OCI-LY7 (cell line): ENCODE results near the gene KLF15. TPM values are rescaled to one million over a fixed set of nuclear protein-coding genes. Genes with fewer than 3 reads are reported as not detected.

Experiments used
- BruUV-seq: library from RNA; stranded (reverse); fragments of 400-500 nt; replicated peaks from 2 replicates; lab custom pipeline; 2021; lab: Mats Ljungman, UMichigan
- CTCF ChIA-PET: fragments of 300-600 bp; sonication (Branson Sonifier 250); formaldehyde crosslinking; loops from one replicate; lab custom pipeline; 2022; ENCODE audit warnings: antibody characterized with exemption; ENCODE audit not compliant: unreplicated experiment; lab: Charles Lee
- POLR2A ChIA-PET: fragments of 300-600 bp; sonication (Branson Sonifier 250); formaldehyde crosslinking; loops from one replicate; lab custom pipeline; 2022; ENCODE audit warnings: antibody characterized with exemption; lab: Charles Lee
- DNase-seq: peaks from one replicate; pipeline ENCODE4 v3.0.0-alpha.2; 2015; ENCODE audit warnings: low spot score
- H2AFZ ChIP-seq: fragments of 200-600 bp; sonication (generic), shearing (Covaris generic); 2 replicates; pipeline ENCODE4 v1.6.1; 2014; ENCODE audit warnings: mild to moderate bottlenecking, antibody characterized with exemption, low read length, moderate library complexity
- H3K27ac ChIP-seq: fragments of 200-600 bp; sonication (generic); 2 replicates; pipeline ENCODE4 v1.5.1; 2014; ENCODE audit warnings: mixed run types, low read depth, mild to moderate bottlenecking, moderate library complexity, low read length, inconsistent platforms; ENCODE audit not compliant: poor library complexity, severe bottlenecking
- H3K36me3 ChIP-seq: fragments of 200-600 bp; sonication (generic); 2 replicates; pipeline ENCODE4 v1.6.1; 2014; ENCODE audit warnings: mild to moderate bottlenecking, antibody characterized with exemption, low read length, moderate library complexity, mixed read lengths; ENCODE audit not compliant: insufficient read depth
- H3K4me1 ChIP-seq: fragments of 200-600 bp; sonication (generic); 2 replicates; pipeline ENCODE4 v1.5.1; 2014; ENCODE audit warnings: mild to moderate bottlenecking, low read length; ENCODE audit not compliant: insufficient read depth, poor library complexity, severe bottlenecking
- H3K4me2 ChIP-seq: fragments of 200-600 bp; sonication (generic); 2 replicates; pipeline ENCODE4 v1.6.1; 2014; ENCODE audit warnings: mild to moderate bottlenecking, low read length
- H3K4me3 ChIP-seq: fragments of 200-600 bp; sonication (generic); 2 replicates; pipeline ENCODE4 v1.5.1; 2014; ENCODE audit warnings: mild to moderate bottlenecking, low read depth, low read length; ENCODE audit not compliant: poor library complexity, severe bottlenecking
- H3K79me2 ChIP-seq: fragments of 200-600 bp; sonication (generic); 2 replicates; pipeline ENCODE4 v1.6.1; 2016; ENCODE audit warnings: low read depth, mild to moderate bottlenecking, low read length, moderate library complexity, mixed read lengths; ENCODE audit not compliant: insufficient read depth
- H3K9me2 ChIP-seq: fragments of 200-600 bp; sonication (generic); 2 replicates; pipeline ENCODE4 v1.6.1; 2016; ENCODE audit warnings: mild to moderate bottlenecking, low read length, mixed read lengths; ENCODE audit not compliant: insufficient read depth
- H3K9me3 ChIP-seq: fragments of 200-600 bp; sonication (generic); 2 replicates; pipeline ENCODE4 v1.6.1; 2014; ENCODE audit warnings: mild to moderate bottlenecking, mixed run types, low read length, mixed read lengths
- H4K20me1 ChIP-seq: fragments of 200-600 bp; sonication (generic); 2 replicates; pipeline ENCODE4 v1.6.1; 2014; ENCODE audit warnings: mild to moderate bottlenecking, antibody characterized with exemption, low read length, moderate library complexity, mixed read lengths; ENCODE audit not compliant: insufficient read depth
- CTCF ChIP-seq: fragments of 200-600 bp; sonication (generic); conservative IDR thresholded peaks from 2 replicates; pipeline ENCODE4 v1.5.1; 2014; ENCODE audit warnings: mild to moderate bottlenecking, antibody characterized with exemption, low read length, moderate library complexity, mixed read lengths
- EZH2phosphoT487 ChIP-seq: fragments of 200-600 bp; sonication (generic); IDR thresholded peaks from 2 replicates; pipeline ENCODE4 v1.6.1; 2018; ENCODE audit warnings: low read depth, borderline replicate concordance, mild to moderate bottlenecking, mixed run types, antibody characterized with exemption, low read length, moderate library complexity, mixed read lengths
- intact Hi-C: fragments of 100-400 bp; cut with micrococcal nuclease; formaldehyde crosslinking; loops from one replicate; pipeline ENCODE4 v1.10.0; 2022; ENCODE audit not compliant: unreplicated experiment
- total RNA-seq, 2 experiments: library from RNA; depleted of rRNA in 1 of 2; stranded (reverse); fragments of >200 nt in 1 of 2; shearing (Covaris generic) in 1 of 2; gene quantifications; 2 replicates each; pipeline ENCODE4 v1.2.3, GENCODE V29; 2014 to 2022

The KLF15 gene
- total RNA-seq, 2 experiments from 2014 or later = 12.3 to 26.4 TPM

GRCh38 chr3:126395846-126396513 lies 38.8 kb upstream of the KLF15 start:
- TF ChIP-seq CTCF (no peak), EZH2phosphoT487 (no peak)
- no peaks in the 10 kb centered on the region for H3K79me2 ChIP-seq
- CTCF ChIA-PET = interaction anchor here (0.5 kb wide), 1 partner anchor 266 kb away, joined by 9 read pairs; no protein-coding TSS in a partner anchor
- no peaks in the 10 kb centered on the region for H4K20me1 ChIP-seq
- no peak overlapping the region for H3K4me3 ChIP-seq
- no peaks in the 10 kb centered on the region for H3K36me3 ChIP-seq
- no TSS peak for BruUV-seq
- intact Hi-C loops = no loop called here
- H3K9me2 ChIP-seq = no peaks in the 10 kb centered on the region
- POLR2A ChIA-PET = interaction anchor here (0.5 to 0.6 kb wide), 2 partner anchors 191 to 312 kb away, joined by 3 to 5 read pairs; partner anchors contain the start of gene SLC41A3
- no peak overlapping the region for H2AFZ ChIP-seq
- H3K4me1 ChIP-seq = peaks cover 11% of the 10 kb centered on the region
- H3K4me2 ChIP-seq = no peak overlapping the region
- H3K27ac ChIP-seq = no peak overlapping the region
- DNase-seq = no peak
- H3K9me3 ChIP-seq = no peaks in the 10 kb centered on the region

- H3K9me3 ChIP-seq = no peaks in the 10 kb centered on the region
- no peaks in the 10 kb centered on the region for H3K9me2 ChIP-seq
- no peak for DNase-seq
- H3K4me1 ChIP-seq = peaks cover 15% of the 10 kb centered on the region
- no TSS peak for BruUV-seq
- CTCF ChIA-PET = no interaction called here
- no peaks in the 10 kb centered on the region for H3K36me3 ChIP-seq
- no peak overlapping the region for H3K4me2 ChIP-seq
- no peak overlapping the region for H2AFZ ChIP-seq
- POLR2A ChIA-PET = no interaction called here
- H3K79me2 ChIP-seq = no peaks in the 10 kb centered on the region
- H4K20me1 ChIP-seq = no peaks in the 10 kb centered on the region
- no peak for TF ChIP-seq EZH2phosphoT487
- TF ChIP-seq CTCF = no peak
- no peak overlapping the region for H3K27ac ChIP-seq
- intact Hi-C loops = no loop called here
- H3K4me3 ChIP-seq = no peak overlapping the region
Observed at GRCh38 chr3:126394977-126395321, 37.7 kb upstream of the KLF15 start.
